GM19395 (cell line): ENCODE measurements around the gene ANXA7.

Source experiments
- ATAC-seq: cut with Tn5 transposase; IDR thresholded peaks from one replicate; pipeline ENCODE4 v1.9.1; 2021; ENCODE audit warnings: mild to moderate bottlenecking, moderate library complexity; ENCODE audit not compliant: unreplicated experiment

Gene ANXA7

DNA sequence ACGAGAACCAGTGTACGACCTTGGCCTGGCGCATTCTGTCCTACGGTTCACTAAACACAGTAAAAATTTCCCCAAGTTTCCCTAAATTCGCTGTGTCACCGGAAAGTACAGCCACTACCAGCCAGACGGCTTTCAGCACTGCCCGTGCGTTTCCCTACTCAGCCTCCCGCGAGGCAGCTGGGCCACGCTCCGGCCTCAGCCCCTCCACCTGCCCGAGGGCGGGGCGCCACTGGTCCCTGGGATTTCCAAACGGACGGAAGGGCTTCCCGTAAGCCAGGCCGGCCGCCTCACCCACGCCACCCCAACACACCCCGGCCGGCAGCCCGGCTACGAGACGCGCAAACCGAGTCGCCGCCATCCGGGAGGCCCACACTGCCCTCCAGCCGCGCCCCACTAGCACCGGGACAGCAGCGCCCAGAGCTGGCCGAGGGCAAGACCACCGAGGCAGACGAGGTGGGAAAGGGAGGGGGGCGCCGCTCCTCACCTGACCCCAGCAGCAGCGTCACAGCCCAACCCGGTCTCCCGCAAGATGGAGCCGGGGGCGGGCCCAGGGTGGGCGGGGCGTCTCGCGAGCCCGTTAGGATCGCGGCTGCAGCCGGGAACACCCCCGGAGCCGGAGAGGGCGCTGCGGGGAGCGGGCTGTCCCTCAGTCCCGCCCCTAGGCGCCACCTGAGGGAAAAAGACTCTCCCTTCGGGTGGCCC, at the start of gene ANXA7:
TSS of gene ANXA7 (minus strand) at position 531 of the 702 bp plus-strand sequence. CDS start 13,202 bp downstream, outside the sequence.
- peak; percentile 86 for ATAC-seq

- ATAC-seq, result no peak
These were observed 47.0 kb upstream of the ANXA7 start for GRCh38 chr10:73460897-73461296.

DNA sequence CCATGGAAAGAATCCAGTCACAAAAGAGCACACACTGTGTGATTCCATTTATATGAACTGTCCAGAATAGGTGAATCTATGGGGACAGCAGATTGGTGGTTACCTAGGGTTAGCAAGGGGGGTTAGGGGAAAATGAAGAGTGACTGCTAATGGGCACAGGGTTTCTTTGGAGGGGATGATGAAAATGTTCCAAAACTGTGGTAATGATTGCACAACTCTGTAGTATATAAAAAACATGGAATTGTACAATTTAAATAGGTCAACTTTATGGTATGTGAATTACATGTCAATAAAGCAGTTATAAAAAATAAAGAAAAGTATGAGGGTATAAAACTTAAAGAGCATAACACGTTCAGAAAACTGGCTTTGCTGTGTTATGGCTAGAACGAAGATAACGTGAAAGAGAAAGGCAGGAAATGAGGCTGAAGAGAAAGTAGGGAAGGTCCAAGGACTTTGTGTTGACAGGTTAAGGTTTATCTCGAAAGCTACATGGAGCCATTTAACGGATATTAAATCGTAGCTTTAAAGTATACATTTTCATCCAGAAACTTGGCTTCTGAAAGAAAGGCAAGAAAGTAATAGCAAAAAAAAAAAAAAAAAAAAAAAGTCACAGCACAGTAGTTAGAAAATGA, 45.9 kb upstream of the ANXA7 start:
- no peak for ATAC-seq

GRCh38 chr10:73456187-73456890, 42.5 kb upstream of the ANXA7 start:
- no peak for ATAC-seq

GRCh38 chr10:73449113-73449512, 35.3 kb upstream of the ANXA7 start:
- ATAC-seq, result no peak

- no peak for ATAC-seq
These were observed 34.5 kb upstream of the ANXA7 start for GRCh38 chr10:73448384-73448783.

- ATAC-seq, result no peak
These were observed 33.1 kb upstream of the ANXA7 start for GRCh38 chr10:73446926-73447325.

DNA sequence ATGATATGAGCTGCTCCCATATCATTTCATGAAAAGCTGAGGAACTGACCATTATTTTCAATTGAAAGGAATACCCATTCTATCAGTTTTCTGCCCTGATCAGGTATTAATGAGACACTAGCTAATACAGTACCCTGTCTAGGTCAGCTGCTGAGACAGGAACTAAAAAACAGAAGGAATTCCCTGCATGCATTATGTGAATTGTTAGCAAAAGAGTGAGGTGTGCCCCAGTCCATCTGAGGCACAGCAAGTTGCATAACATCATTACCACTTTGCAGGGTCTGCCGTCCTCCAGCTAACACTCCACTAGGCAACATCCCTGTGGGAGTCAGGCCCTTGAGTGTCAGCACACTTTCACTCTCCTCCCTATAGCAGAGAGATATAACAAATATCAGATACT, 30.6 kb upstream of the ANXA7 start:
- no peak for ATAC-seq

- ATAC-seq, result no peak
These were observed 25.9 kb upstream of the ANXA7 start for GRCh38 chr10:73439605-73440312.

DNA sequence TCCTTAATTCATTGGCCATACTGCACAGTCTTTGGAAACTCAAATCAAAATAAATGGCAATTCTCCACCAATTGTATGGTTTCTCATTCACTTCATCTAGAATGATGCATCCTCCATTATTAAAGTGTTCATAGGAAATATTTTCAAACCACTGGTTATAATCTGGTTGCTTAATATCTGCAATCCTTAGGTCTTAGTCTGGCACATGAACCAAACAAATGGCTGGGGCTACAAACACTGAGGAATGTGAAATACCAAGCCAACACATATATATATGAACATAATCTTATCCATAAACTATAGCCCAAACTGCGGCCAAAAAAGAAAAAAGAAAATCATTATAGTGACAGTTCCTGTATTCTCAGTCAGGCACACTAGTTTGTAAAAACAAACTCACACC, 25.2 kb upstream of the ANXA7 start:
- ATAC-seq, result no peak

DNA sequence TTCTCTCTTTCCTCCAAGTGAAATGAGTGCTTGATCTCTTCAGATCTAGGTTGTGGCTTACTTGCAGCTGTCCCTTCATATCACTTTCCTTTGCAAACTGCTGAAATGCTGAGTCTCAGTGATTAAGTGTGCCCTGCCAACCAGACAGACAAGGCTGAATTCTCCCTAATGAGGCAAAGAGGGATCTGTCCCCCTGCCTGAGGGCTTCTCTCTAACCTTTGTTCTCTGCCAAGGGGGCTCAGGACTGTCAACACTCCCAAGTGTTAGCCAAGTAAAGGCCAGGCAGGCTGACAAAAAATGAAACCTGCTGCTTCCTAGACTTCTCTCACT, 19.6 kb upstream of the ANXA7 start, which contains the start of gene MSS51:
TSS of gene MSS51 (minus strand) at position 24 of the 330 bp plus-strand sequence. CDS start 5,277 bp downstream, outside the sequence.
- ATAC-seq, result no peak

DNA sequence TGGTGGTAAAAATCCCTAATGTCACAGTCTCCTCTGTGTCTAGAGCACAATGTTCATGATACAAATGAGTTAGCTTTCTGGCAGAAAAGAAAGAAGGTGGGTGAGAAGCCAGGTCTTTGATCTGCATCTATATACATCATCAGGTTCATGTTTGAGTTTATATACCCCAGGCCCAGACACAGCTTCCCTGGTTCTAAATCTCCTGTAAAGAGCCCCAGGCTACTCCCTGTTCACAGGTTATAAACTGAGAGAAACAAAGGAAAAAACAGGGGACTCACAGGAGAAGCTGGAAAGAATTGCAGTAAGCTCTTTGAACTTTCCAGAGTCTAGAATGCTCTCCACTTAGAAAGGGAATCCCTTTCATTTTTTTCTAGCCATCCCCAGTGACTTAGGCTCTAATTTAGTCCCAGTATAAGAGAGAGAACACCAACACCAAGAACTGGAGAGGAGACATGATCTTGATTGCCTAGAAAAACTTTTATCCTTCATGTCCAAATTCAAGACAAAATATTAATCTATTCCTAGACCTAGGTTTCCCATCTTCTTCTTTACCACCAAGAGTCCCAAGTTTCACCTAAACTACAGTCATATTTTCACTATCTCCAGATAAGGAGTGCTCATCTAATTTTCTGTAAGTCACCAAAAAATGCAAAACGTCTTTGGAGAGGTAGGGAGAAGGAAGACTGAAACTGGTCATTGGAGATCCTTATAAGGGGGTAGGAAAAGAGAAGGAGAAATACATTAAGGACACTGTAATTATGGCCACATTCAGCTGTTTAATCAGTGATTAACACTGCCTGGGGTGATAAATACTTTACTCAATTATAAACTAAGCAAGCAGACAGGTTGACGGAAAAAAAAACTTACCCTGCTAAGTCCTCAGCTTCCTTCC, 19.0 kb upstream of the ANXA7 start:
- no peak for ATAC-seq

GRCh38 chr10:73426318-73426717, 12.5 kb upstream of the ANXA7 start:
- no peak for ATAC-seq

DNA sequence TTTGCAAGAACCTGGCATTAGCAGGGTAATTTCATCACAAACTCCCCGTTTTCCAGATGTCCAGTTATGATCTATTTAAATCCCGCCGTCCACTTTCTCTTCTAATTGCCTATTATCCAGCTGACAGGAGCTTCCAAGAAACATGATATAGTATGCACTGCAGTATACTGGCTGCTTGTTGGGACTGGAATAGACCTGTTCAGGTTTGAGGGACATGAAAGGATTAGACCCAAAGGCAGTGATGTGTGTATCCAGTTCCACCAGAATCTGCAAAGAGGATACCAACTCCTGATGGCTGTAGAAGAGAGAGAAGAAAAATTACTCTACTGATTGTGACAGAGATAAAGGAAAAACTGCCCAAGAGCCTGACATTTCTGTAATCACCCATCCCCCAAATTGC, 10.6 kb upstream of the ANXA7 start:
- no peak for ATAC-seq

- no peak for ATAC-seq
These were observed 9.5 kb upstream of the ANXA7 start for GRCh38 chr10:73423309-73423708.

DNA sequence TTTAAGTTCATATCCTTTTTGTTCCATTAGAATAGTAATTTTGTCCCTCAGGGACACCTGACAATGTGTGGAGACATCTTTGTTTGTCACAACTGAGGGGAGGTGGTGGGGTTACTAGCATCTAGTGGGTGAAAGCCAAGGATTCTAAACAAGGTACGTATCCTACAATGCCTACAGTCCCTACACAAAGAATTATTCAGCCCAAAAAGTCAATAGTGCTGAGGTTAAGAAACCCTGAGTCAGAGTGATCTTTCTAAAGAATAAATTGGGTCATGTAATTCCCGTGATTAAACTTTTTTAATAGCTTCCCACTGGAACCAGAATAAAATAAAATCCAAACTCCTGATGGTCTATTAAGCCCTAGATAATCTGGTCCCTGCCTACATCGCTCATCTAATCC, 2.7 kb upstream of the ANXA7 start:
- no peak for ATAC-seq

DNA sequence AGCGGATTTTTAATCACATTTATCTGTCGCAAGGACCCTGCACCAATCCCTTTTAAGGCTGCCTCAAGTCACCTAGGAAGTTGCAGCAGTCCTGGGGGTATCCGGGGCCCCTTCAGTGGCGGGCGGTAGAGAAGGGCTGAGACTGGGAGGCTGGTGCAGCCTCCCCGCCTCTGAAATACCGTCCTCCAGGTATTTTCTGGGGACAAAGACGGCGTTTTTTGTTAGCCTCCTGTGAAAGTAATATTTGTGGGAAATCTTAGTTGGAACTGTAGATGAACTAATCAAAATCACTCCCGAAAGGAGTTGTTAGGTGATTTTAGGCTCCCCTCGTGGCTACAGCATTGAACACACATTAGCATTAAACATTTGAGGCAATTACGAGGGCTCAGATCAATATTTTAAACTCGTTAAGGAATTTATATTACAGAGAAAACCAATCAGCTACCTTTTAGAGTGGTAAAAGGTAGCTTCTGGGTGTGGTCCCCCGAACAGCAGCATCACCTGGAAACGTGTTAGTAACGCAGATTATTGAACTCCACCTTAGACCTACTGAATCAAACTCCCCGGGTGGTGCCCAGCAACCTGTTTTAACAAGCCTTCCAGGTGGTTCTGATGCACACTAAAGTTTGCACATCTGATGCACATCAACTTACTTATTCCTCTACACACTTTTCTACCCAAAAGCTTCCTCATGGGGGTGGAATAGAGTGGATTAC, 530 bp upstream of the ANXA7 start:
- ATAC-seq, result peak; percentile 42

DNA sequence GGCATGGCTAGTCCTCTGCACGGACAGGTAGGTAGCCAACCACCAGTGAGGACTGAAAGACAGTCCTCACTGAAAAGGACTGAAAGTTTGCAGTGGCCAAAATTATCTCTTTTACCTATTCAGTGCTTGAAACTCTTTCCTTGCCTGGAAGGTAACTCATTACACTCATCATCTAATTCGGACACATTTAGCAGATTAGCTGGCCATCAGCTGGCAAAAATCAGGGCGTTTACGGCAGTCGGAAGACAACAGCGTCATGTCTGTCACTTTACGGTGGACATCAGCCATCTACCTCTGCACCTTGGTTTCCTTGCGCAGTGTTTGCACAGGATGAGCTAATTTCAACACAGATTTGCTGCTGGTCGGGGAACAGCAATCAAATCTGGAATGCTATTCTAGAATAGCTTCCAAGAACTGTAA, 740 bp downstream of the ANXA7 start:
- peak; percentile 44 for ATAC-seq

GRCh38 chr10:73410897-73411296, 3.0 kb downstream of the ANXA7 start:
- ATAC-seq, result no peak
